Measurements from ENCODE around the gene GRB14.
"Not testable (repeated sequence)": the region's sequence is repeated elsewhere in the genome, so short reads cannot be mapped to it uniquely, and the experiment has no call there.

Gene GRB14

GRCh38 chr2:164549705-164550104 is 71.6 kb downstream of the GRB14 start:
- not testable (repeated sequence) for DNase-seq

GRCh38 chr2:164545484-164545883 is 75.8 kb downstream of the GRB14 start:
- no peak for DNase-seq

- DNase-seq: no peak
These were observed 78.7 kb downstream of the GRB14 start for GRCh38 chr2:164542581-164543021.

- DNase-seq: no peak
These were observed 82.9 kb downstream of the GRB14 start for GRCh38 chr2:164538240-164538866.

GRCh38 chr2:164535280-164536025 is 85.8 kb downstream of the GRB14 start:
- DNase-seq: no peak

GRCh38 chr2:164530464-164530863 is 90.8 kb downstream of the GRB14 start:
- no peak for DNase-seq

GRCh38 chr2:164523726-164524125 is 97.6 kb downstream of the GRB14 start:
- no peak for DNase-seq

GRCh38 chr2:164523009-164523408 is 98.3 kb downstream of the GRB14 start:
- no peak for DNase-seq

GRCh38 chr2:164522561-164522981 is 98.7 kb downstream of the GRB14 start:
- DNase-seq: no peak

- DNase-seq: no peak
These were observed 105.5 kb downstream of the GRB14 start for GRCh38 chr2:164515734-164516133.

GRCh38 chr2:164515030-164515429 is 106.3 kb downstream of the GRB14 start:
- DNase-seq: no peak

GRCh38 chr2:164514491-164514890 is 106.8 kb downstream of the GRB14 start:
- no peak for DNase-seq

GRCh38 chr2:164512871-164513270 is 108.4 kb downstream of the GRB14 start:
- DNase-seq: no peak

- DNase-seq: no peak
These were observed 109.5 kb downstream of the GRB14 start for GRCh38 chr2:164511738-164512137.

- no peak for DNase-seq
These were observed 110.4 kb downstream of the GRB14 start for GRCh38 chr2:164510895-164511294.

GRCh38 chr2:164509137-164509877 is 112.0 kb downstream of the GRB14 start:
- DNase-seq: no peak

- no peak for DNase-seq
These were observed 117.0 kb downstream of the GRB14 start for GRCh38 chr2:164504253-164504652.

- no peak for DNase-seq
These were observed 122.4 kb downstream of the GRB14 start for GRCh38 chr2:164498836-164499235.

- DNase-seq: no peak
These were observed 124.4 kb downstream of the GRB14 start for GRCh38 chr2:164496881-164497280.

GRCh38 chr2:164496421-164496820 is 124.9 kb downstream of the GRB14 start:
- no peak for DNase-seq

- no peak for DNase-seq
These were observed 125.6 kb downstream of the GRB14 start for GRCh38 chr2:164495491-164496223.

- DNase-seq: no peak
These were observed 135.7 kb downstream of the GRB14 start for GRCh38 chr2:164485541-164485940.

GRCh38 chr2:164479460-164479859 is 141.8 kb downstream of the GRB14 start:
- DNase-seq: no peak

Data from activated CD8-positive, alpha-beta memory T cell treated with anti-CD3 and anti-CD28 coated beads for 24 hours (primary cell).